Endodermal cell (in vitro differentiated cells): ENCODE results near the gene FIBCD1. TPM values are rescaled to one million over a fixed set of nuclear protein-coding genes. Genes with fewer than 3 reads are reported as not detected.

ENCODE experiments used
- DNase-seq: peaks from one replicate; pipeline ENCODE4 v3.0.0-alpha.2; 2017
- H3K27ac ChIP-seq: 2 replicates; pipeline ENCODE4 v1.5.1; 2013; ENCODE audit warnings: mild to moderate bottlenecking, low read depth, low read length, moderate library complexity
- H3K27me3 ChIP-seq: 2 replicates; pipeline ENCODE4 v1.6.1; 2013; ENCODE audit warnings: mild to moderate bottlenecking, low read length, moderate library complexity; ENCODE audit not compliant: insufficient read depth, control insufficient read depth, poor library complexity, severe bottlenecking
- H3K36me3 ChIP-seq: 2 replicates; pipeline ENCODE4 v1.7.0; 2013; ENCODE audit warnings: mild to moderate bottlenecking, low read length, moderate library complexity; ENCODE audit not compliant: control insufficient read depth, insufficient read depth
- H3K4me1 ChIP-seq: one replicate; pipeline ENCODE4 v1.7.0; 2013; ENCODE audit warnings: low read length; ENCODE audit not compliant: control insufficient read depth, insufficient read depth
- H3K4me3 ChIP-seq: 2 replicates; pipeline ENCODE4 v1.5.1; 2013; ENCODE audit warnings: mild to moderate bottlenecking, low read length, moderate library complexity
- H3K9ac ChIP-seq: 2 replicates; pipeline ENCODE4 v1.6.1; 2013; ENCODE audit warnings: mild to moderate bottlenecking, low read length, moderate library complexity; ENCODE audit not compliant: poor library complexity, severe bottlenecking; ENCODE audit errors: extremely low read depth
- H3K9me3 ChIP-seq: 2 replicates; pipeline ENCODE4 v1.6.1; 2013; ENCODE audit warnings: mild to moderate bottlenecking, low read length, moderate library complexity; ENCODE audit not compliant: control insufficient read depth
- H3K27ac Mint-ChIP-seq: 2 replicates; pipeline ENCODE4 v1.8.0; 2020; ENCODE audit warnings: mixed read lengths
- H3K27me3 Mint-ChIP-seq: 2 replicates; pipeline ENCODE4 v1.8.0; 2021; ENCODE audit warnings: mild to moderate bottlenecking, mixed read lengths; ENCODE audit not compliant: insufficient read depth
- H3K36me3 Mint-ChIP-seq: 2 replicates; pipeline ENCODE4 v1.8.0; 2020; ENCODE audit warnings: low read depth, mixed read lengths
- H3K4me1 Mint-ChIP-seq: 2 replicates; pipeline ENCODE4 v1.8.0; 2020; ENCODE audit warnings: mixed read lengths
- H3K4me3 Mint-ChIP-seq: 2 replicates; pipeline ENCODE4 v1.8.0; 2020; ENCODE audit warnings: mild to moderate bottlenecking, moderate library complexity, mixed read lengths
- H3K9me3 Mint-ChIP-seq: 2 replicates; pipeline ENCODE4 v1.8.0; 2020; ENCODE audit warnings: mild to moderate bottlenecking, mixed read lengths
- WGBS, 2 experiments: methylation state at CpG; one replicate each; pipeline versions ENCODE4 v1.1.5 to v1.1.7; 2013; ENCODE audit warnings: missing lambda C conversion rate in 2 of 2, mixed read lengths in 1 of 2; ENCODE audit not compliant: insufficient coverage in 1 of 2, insufficient read length in 1 of 2; 5-methylcytosine and 5-hydroxymethylcytosine counted together
- total RNA-seq, 2 donors: library from RNA; stranded (reverse); fragmentation: NEBNext Ultra II Directional in 1 of 2; extraction: Animal tissue kit (Norgen Biotek cat#: 25700) in 1 of 2; gene quantifications; 2 replicates in 1 of 2; 3 replicates in 1 of 2; pipeline ENCODE4 v1.2.1, GENCODE V29; 2021
- TF ChIP-seq, protein P1 (sequence below): fragments of 200-600 bp; sonication (generic); conservative IDR thresholded peaks from 2 replicates; pipeline ENCODE4 v1.5.0; 2021; ENCODE audit warnings: antibody characterized with exemption, mild to moderate bottlenecking

The FIBCD1 gene
- total RNA-seq, 2 donors from 2014 or later, result 2.8 to 3.7 TPM

DNA sequence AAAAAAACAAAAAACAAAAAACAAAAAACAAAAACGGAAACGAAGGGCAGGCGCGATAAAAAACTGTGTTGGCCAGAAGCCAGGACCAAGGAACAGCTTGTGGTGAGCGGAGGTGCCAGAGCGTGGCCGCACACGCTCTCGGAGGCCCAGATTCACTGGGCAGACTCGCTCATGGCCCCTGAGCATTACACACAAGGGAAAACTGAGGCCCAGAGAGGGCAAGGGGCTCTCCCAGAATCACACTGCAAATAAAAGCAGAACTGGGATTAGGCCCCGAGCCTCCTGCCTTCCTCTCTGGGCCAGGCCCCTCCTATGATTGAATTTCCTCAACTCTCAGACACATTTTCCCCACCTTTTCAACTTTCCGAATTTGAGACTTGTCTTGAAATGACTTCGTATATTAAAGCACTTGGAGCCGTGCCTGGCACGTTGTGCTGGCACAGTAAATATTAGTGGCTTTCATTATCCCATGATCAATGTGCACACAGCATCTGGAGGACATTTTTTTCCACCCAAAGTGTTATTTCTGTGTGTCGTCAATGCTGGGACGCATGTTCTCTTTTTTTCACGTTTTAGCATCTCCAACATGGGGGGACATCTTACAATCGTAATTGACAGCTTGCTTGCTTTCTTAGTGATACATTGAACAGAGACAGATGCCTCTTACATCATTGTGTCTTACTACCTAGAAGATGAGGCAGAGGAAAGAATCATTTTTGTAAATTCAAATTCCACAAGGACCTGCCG is 7.4 kb downstream of the FIBCD1 start:
- no peaks in the 10 kb centered on the region for H3K36me3 ChIP-seq
- TF ChIP-seq, protein P1, sequence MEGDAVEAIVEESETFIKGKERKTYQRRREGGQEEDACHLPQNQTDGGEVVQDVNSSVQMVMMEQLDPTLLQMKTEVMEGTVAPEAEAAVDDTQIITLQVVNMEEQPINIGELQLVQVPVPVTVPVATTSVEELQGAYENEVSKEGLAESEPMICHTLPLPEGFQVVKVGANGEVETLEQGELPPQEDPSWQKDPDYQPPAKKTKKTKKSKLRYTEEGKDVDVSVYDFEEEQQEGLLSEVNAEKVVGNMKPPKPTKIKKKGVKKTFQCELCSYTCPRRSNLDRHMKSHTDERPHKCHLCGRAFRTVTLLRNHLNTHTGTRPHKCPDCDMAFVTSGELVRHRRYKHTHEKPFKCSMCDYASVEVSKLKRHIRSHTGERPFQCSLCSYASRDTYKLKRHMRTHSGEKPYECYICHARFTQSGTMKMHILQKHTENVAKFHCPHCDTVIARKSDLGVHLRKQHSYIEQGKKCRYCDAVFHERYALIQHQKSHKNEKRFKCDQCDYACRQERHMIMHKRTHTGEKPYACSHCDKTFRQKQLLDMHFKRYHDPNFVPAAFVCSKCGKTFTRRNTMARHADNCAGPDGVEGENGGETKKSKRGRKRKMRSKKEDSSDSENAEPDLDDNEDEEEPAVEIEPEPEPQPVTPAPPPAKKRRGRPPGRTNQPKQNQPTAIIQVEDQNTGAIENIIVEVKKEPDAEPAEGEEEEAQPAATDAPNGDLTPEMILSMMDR, result no peak
- peaks cover 2% of the 10 kb centered on the region for H3K4me1 Mint-ChIP-seq
- peaks cover 1% of the 10 kb centered on the region for H3K27me3 ChIP-seq
- peaks cover 7% of the 10 kb centered on the region for H3K27me3 Mint-ChIP-seq
- no peaks in the 10 kb centered on the region for H3K9me3 ChIP-seq
- H3K9ac ChIP-seq, result no peak overlapping the region
- H3K36me3 Mint-ChIP-seq, result no peaks in the 10 kb centered on the region
- H3K27ac Mint-ChIP-seq, result no peak overlapping the region
- no peak for DNase-seq
- H3K4me3 Mint-ChIP-seq, result no peak overlapping the region
- H3K27ac ChIP-seq, result no peak overlapping the region
- H3K4me1 ChIP-seq, result no peaks in the 10 kb centered on the region
- 90 to 93% methylated on average over 19 to 20 of the region's 20 CpGs for WGBS, 2 experiments
- H3K9me3 Mint-ChIP-seq, result no peaks in the 10 kb centered on the region
- H3K4me3 ChIP-seq, result no peak overlapping the region

DNA sequence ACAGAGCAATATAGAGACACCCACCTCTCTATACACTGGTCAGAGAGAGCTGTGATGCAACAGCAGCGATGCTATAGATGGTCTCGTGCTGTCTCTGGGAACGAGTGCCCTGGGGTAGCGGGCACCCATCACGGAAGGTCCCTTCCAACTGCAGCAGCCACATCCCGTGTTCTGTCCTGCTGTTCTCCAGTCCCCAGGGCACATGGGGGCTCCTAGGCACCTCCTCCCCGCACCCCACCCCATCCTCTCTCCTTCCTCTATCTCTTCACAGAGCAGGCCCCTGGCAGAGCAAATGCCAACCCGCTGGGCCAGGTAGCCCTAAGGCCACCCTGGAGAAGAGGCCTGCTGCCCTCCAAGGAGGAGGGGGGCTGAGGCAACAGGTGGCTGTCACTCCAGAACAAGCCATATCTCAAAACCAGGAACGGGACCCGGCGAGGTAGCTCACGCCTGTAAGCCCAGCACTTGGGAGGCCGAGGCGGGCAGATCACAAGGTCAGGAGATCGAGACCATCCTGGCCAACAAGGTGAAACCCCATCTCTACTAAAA is 8.2 kb downstream of the FIBCD1 start:
- H3K9me3 Mint-ChIP-seq, result no peaks in the 10 kb centered on the region
- no peak overlapping the region for H3K27ac Mint-ChIP-seq
- Histone ChIP-seq H3K9me3 (no peaks in the 10 kb centered on the region), H3K4me1 (no peaks in the 10 kb centered on the region), H3K27ac (no peak overlapping the region), H3K4me3 (no peak overlapping the region), H3K27me3 (no peaks in the 10 kb centered on the region), H3K36me3 (no peaks in the 10 kb centered on the region), H3K9ac (no peak overlapping the region)
- DNase-seq, result no peak
- H3K27me3 Mint-ChIP-seq, result peaks cover 4% of the 10 kb centered on the region
- H3K4me3 Mint-ChIP-seq, result no peak overlapping the region
- TF ChIP-seq, protein P1, result no peak
- no peaks in the 10 kb centered on the region for H3K36me3 Mint-ChIP-seq
- H3K4me1 Mint-ChIP-seq, result peaks cover 2% of the 10 kb centered on the region
- WGBS, 2 experiments, result 87 to 92% methylated on average over 4 to 15 of the region's 15 CpGs

DNA sequence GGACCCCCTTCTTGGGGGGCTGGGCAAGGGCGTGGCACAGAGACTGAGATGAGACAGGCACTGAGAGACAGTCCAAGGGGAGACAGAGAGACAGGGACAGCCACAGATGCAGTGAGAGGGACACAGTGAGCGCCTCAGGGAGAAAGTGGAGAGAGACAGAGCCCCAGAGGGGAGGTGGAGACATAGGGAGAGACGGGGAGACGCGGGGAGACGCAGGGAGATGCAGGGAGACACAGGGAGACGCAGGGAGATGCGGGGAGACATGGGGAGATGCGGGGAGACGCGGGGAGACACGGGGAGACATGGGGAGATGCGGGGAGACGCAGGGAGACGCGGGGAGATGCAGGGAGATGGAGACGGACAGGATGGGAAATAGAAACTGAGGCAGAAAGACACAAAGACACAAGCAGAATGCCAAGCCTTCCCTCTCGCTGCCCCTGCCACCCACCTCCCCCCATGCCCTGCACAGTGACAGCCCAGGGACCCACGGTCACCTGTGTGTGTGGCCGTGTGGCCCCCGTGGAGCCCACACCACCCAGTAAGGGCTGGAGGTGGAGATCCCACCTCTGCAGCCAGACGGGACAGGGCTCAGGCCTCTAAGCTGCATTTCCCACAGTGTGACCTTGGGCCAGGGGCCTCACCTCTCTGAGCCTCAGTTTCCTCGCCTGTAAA is 8.8 kb downstream of the FIBCD1 start:
- TF ChIP-seq, protein P1, result no peak
- H3K9me3 ChIP-seq, result no peaks in the 10 kb centered on the region
- DNase-seq, result no peak
- no peaks in the 10 kb centered on the region for H3K9me3 Mint-ChIP-seq
- peaks cover 4% of the 10 kb centered on the region for H3K27me3 Mint-ChIP-seq
- no peak overlapping the region for H3K4me3 Mint-ChIP-seq
- no peaks in the 10 kb centered on the region for H3K36me3 Mint-ChIP-seq
- no peaks in the 10 kb centered on the region for H3K36me3 ChIP-seq
- no peaks in the 10 kb centered on the region for H3K27me3 ChIP-seq
- no peak overlapping the region for H3K9ac ChIP-seq
- H3K27ac ChIP-seq, result no peak overlapping the region
- WGBS, 2 experiments, result 89 to 92% methylated on average over 21 to 23 of the region's 23 CpGs
- no peak overlapping the region for H3K4me3 ChIP-seq
- H3K4me1 ChIP-seq, result no peaks in the 10 kb centered on the region
- peaks cover 2% of the 10 kb centered on the region for H3K4me1 Mint-ChIP-seq
- no peak overlapping the region for H3K27ac Mint-ChIP-seq
